Thymus (tissue), 11 donors: ENCODE data around the gene FAM168A. TPM values are rescaled to one million over a fixed set of nuclear protein-coding genes. Genes with fewer than 3 reads are reported as not detected.
A peak's percentile ranks its signal among the peaks of the same experiment; 100 is the strongest.

Experiments
- DNase-seq, 9 donors: peaks; one replicate each; pipeline ENCODE4 v3.0.0-alpha.2; 2013; ENCODE audit warnings: low spot score in 9 of 9, low read depth in 6 of 9, missing footprints in 1 of 9
- H3K27ac ChIP-seq, 2 donors: one replicate each; pipeline ENCODE4 v1.5.1; 2013; ENCODE audit warnings: control low read depth in 1 of 2, low read depth in 1 of 2, low read length in 1 of 2, mild to moderate bottlenecking in 1 of 2, moderate library complexity in 1 of 2
- H3K27me3 ChIP-seq, 2 donors: one replicate each; pipeline ENCODE4 v1.5.1; 2013; ENCODE audit warnings: low read length in 1 of 2; ENCODE audit not compliant: control insufficient read depth in 2 of 2, insufficient read depth in 1 of 2
- H3K36me3 ChIP-seq, 2 donors: one replicate each; pipeline ENCODE4 v1.5.1; 2013; ENCODE audit warnings: low read length in 1 of 2, mild to moderate bottlenecking in 1 of 2, moderate library complexity in 1 of 2; ENCODE audit not compliant: control insufficient read depth in 2 of 2, insufficient read depth in 2 of 2
- H3K4me1 ChIP-seq, 2 donors: one replicate each; pipeline ENCODE4 v1.5.1; 2013; ENCODE audit warnings: low read length in 2 of 2; ENCODE audit not compliant: control insufficient read depth in 2 of 2, insufficient read depth in 2 of 2
- H3K4me3 ChIP-seq, 2 donors: one replicate each; pipeline ENCODE4 v1.5.1; 2013; ENCODE audit warnings: low read length in 2 of 2, control low read depth in 1 of 2, mild to moderate bottlenecking in 1 of 2
- H3K9me3 ChIP-seq, 2 donors: one replicate each; pipeline ENCODE4 v1.5.1; 2013; ENCODE audit warnings: low read length in 1 of 2, mild to moderate bottlenecking in 1 of 2; ENCODE audit not compliant: control insufficient read depth in 2 of 2, insufficient read depth in 1 of 2
- WGBS: extraction: QIAGEN DNeasy Blood & Tissue Kit; methylation state at CpG from one replicate; pipeline ENCODE4 v1.1.7; 2013; 5-methylcytosine and 5-hydroxymethylcytosine counted together
- polyA plus RNA-seq: library from polyadenylated mRNA; stranded (reverse); fragments of 200-250 nt; gene quantifications from one replicate; pipeline ENCODE4 v1.2.3, GENCODE V29; 2013
- total RNA-seq: library from RNA; stranded (reverse); fragments of 120-200 nt; gene quantifications from one replicate; pipeline ENCODE4 v1.2.4, GENCODE V29; 2013
- donor health status: healthy.

The FAM168A gene
- total and polyA plus RNA-seq, 2 donors, result 6.8 to 9.7 TPM

- Histone ChIP-seq H3K9me3 (no peaks in the 10 kb centered on the region), H3K4me3 (no peak overlapping the region), H3K27me3 (no peaks in the 10 kb centered on the region), H3K36me3 (no peaks in the 10 kb centered on the region), H3K27ac (no peak overlapping the region), H3K4me1 (no peaks in the 10 kb centered on the region)
- DNase-seq, result no peak
- WGBS, result 97% methylated on average over 5 of the region's 5 CpGs
These were observed 14.8 kb upstream of the FAM168A start for GRCh38 chr11:73612601-73613140.

GRCh38 chr11:73598719-73599379, 937 bp upstream of the FAM168A start:
- H3K27me3 ChIP-seq, result no peaks in the 10 kb centered on the region
- peak overlapping the region; percentile 67 to 80 for H3K27ac ChIP-seq
- peaks cover 8 to 14% of the 10 kb centered on the region in 2 donors for H3K4me1 ChIP-seq
- H3K9me3 ChIP-seq, result no peaks in the 10 kb centered on the region
- H3K36me3 ChIP-seq, result no peaks in the 10 kb centered on the region
- 38% methylated on average over 20 of the region's 20 CpGs for WGBS
- peak overlapping the region; percentile 81 to 95 for H3K4me3 ChIP-seq
- DNase-seq, result no peak

DNA sequence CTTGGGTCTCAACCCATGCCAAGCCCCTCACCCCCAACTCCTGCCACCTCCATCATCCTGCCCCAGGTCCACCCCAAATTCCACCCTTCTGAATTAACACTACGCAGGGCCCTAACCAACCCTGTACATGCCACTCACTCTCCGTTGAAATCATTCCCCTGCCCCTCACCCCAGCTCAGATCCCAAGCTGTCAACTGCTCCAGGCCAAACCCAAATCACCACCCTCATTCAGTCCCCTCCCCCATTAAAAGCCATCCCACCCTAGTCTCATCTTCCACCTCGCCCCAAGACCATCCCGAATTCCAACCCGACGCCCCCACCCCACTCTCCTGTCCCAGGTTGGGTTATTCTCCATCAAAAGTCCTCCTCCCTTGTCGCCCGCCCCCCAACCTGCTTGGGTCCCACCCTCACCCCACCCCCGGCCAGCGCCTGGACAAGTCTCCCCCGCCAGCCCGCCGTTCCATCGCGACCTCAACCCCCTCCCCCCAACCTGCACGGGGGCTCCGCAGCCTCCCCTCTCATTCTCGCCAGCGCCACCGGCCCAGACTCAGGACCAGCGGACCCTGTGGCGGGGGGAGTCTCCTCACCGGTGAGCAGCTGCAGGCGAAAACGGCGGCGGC, 466 bp downstream of the FAM168A start:
- 5% methylated on average over 27 of the region's 27 CpGs for WGBS
- no peaks in the 10 kb centered on the region for H3K9me3 ChIP-seq
- DNase-seq, result peak in 2 of 9 donors; percentile 7 to 14
- H3K4me3 ChIP-seq, result peak overlapping the region; percentile 81 to 95
- peak overlapping the region in 1 of 2 donors; percentile 81 for H3K27ac ChIP-seq
- peaks cover 9 to 17% of the 10 kb centered on the region in 2 donors for H3K4me1 ChIP-seq
- H3K27me3 ChIP-seq, result no peaks in the 10 kb centered on the region
- no peaks in the 10 kb centered on the region for H3K36me3 ChIP-seq

- H3K27me3 ChIP-seq, result no peaks in the 10 kb centered on the region
- H3K4me3 ChIP-seq, result peak overlapping the region in 1 of 2 donors; percentile 81
- no peaks in the 10 kb centered on the region for H3K9me3 ChIP-seq
- peaks cover 10 to 19% of the 10 kb centered on the region in 2 donors for H3K4me1 ChIP-seq
- H3K36me3 ChIP-seq, result no peaks in the 10 kb centered on the region
- H3K27ac ChIP-seq, result no peak overlapping the region
- DNase-seq, result no peak
- WGBS, result 98% methylated on average over 2 of the region's 2 CpGs
These were observed 1.4 kb downstream of the FAM168A start for GRCh38 chr11:73596547-73596946.

DNA sequence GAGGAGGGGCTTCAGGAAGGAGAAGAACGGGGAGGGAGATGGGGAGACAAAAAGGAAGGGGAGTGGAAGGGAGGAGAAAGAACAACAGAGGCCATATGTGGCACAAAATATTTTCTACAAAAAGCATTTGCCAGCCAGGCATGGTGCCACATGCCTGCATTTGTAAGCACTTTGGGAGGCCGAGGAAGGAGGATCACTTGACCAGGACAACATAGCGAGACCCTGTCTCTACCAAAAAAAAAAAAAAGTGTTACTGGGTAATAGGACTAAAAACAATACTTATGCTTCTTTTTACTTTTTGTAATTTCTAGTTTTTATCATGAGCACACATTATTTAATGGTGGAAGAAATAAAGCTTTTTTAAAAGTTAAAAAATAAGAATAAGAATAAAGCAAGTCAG, 5.3 kb downstream of the FAM168A start:
- H3K27me3 ChIP-seq, result no peaks in the 10 kb centered on the region
- no peak overlapping the region for H3K4me3 ChIP-seq
- peaks cover 0 to 2% of the 10 kb centered on the region in 2 donors for H3K36me3 ChIP-seq
- no peak for DNase-seq
- WGBS, result 71% methylated on average over 3 of the region's 3 CpGs
- peaks cover 10 to 19% of the 10 kb centered on the region in 2 donors for H3K4me1 ChIP-seq
- no peaks in the 10 kb centered on the region for H3K9me3 ChIP-seq
- no peak overlapping the region for H3K27ac ChIP-seq

DNA sequence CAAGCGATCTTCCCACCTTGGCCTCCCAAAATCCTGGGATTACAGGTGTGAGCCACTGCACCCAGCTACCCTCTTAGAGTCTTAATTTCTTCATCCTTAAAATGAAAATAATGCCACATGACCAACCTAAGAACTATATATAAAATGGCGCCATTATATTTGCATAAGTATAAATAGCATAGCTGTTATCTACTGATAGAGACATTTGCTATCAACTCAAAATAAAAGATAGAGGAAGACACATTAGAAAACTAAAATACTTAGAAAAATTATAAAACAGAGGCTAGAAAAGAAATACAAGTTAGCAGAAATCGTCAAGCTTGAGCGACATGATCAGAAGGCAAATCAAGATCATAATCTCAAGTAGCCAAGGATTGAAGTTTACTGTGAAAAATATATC, 6.2 kb downstream of the FAM168A start:
- no peak overlapping the region for H3K27ac ChIP-seq
- peaks cover 0 to 2% of the 10 kb centered on the region in 2 donors for H3K36me3 ChIP-seq
- H3K4me3 ChIP-seq, result no peak overlapping the region
- no peak for DNase-seq
- H3K27me3 ChIP-seq, result no peaks in the 10 kb centered on the region
- WGBS, result 80% methylated on average over 4 of the region's 4 CpGs
- peaks cover 4 to 12% of the 10 kb centered on the region in 2 donors for H3K4me1 ChIP-seq
- no peaks in the 10 kb centered on the region for H3K9me3 ChIP-seq

GRCh38 chr11:73590991-73591390, 6.9 kb downstream of the FAM168A start:
- Histone ChIP-seq H3K4me3 (no peak overlapping the region), H3K27me3 (no peaks in the 10 kb centered on the region), H3K27ac (no peak overlapping the region), H3K9me3 (no peaks in the 10 kb centered on the region), H3K4me1 (peaks cover 2 to 7% of the 10 kb centered on the region in 2 donors), H3K36me3 (peaks cover 0 to 2% of the 10 kb centered on the region in 2 donors)
- DNase-seq, result no peak
- 97% methylated on average over 7 of the region's 7 CpGs for WGBS

- 96% methylated on average over 1 of the region's 1 CpG for WGBS
- Histone ChIP-seq H3K9me3 (no peaks in the 10 kb centered on the region), H3K27me3 (no peaks in the 10 kb centered on the region), H3K36me3 (peaks cover 0 to 2% of the 10 kb centered on the region in 2 donors), H3K4me1 (no peaks in the 10 kb centered on the region), H3K4me3 (no peak overlapping the region), H3K27ac (no peak overlapping the region)
- DNase-seq, result no peak
These were observed 11.1 kb downstream of the FAM168A start for GRCh38 chr11:73586791-73587190.

DNA sequence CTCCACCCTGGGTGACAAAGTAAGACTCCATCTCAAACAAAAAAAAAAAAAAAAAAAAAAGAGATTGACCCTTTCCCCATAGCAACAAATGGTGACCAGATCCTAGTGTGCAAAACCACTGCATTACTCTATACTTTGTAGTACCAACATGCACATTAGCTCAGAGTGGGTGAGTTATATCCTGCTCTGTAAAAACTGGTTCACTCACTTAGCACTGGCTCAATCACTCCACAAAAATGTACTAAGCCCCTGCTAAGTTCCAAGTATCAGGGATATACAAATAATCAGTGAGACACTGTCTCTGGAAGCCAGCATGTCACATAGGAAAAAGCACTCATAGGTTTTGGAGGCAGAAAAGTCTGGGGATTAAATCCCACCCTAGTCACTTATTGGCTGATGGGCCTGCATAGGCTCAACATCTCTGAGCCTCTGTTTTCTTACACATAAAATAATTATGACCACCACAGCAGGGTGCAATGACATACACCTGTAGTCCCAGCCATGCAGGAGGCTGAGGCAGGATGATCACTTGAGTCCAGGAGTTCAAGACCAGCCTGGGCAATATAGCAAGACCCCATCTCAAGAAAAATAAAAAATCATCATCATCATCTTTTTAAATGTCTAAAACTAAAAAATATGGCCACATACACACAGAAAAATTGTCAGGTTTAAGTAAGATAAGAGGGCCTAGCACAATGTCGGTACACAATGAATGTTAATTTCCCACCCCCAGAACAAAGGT, 11.9 kb downstream of the FAM168A start:
- no peak for DNase-seq
- 100% methylated on average over 1 of the region's 1 CpG for WGBS

More for the DNA sequence above, 11.9 kb downstream of the FAM168A start:
- Histone ChIP-seq H3K36me3 (peaks cover 0 to 2% of the 10 kb centered on the region in 2 donors), H3K27ac (no peak overlapping the region), H3K4me3 (no peak overlapping the region), H3K9me3 (no peaks in the 10 kb centered on the region), H3K4me1 (no peaks in the 10 kb centered on the region), H3K27me3 (no peaks in the 10 kb centered on the region)
